B cell (primary cell): ENCODE results near the gene NYNRIN. TPM values are rescaled to one million over a fixed set of nuclear protein-coding genes. Genes with fewer than 3 reads are reported as not detected.

Experiments used
- ATAC-seq: fragments of 200-7000 bp; cut with Tn5 transposase; one replicate; pipeline ENCODE4 v1.10.0; 2021; ENCODE audit warnings: low read depth, mild to moderate bottlenecking, moderate number of reproducible peaks, moderate library complexity
- CTCF ChIA-PET: fragments of 350-600 bp; sonication (Branson Sonifier 250); formaldehyde crosslinking; loops from one replicate; lab custom pipeline; 2021; ENCODE audit warnings: antibody characterized with exemption, inconsistent platforms; lab: Charles Lee
- POLR2A ChIA-PET: fragments of 350-600 bp; sonication (Branson Sonifier 250); formaldehyde crosslinking; loops from one replicate; lab custom pipeline; 2021; ENCODE audit warnings: antibody characterized with exemption; lab: Charles Lee
- DNase-seq: peaks from one replicate; pipeline ENCODE4 v3.0.0; 2013
- H2AFZ ChIP-seq: 2 replicates; pipeline ENCODE4 v1.6.1; 2012; ENCODE audit warnings: mild to moderate bottlenecking, low read depth, low read length; ENCODE audit not compliant: insufficient read depth, poor library complexity, severe bottlenecking
- H3K27ac ChIP-seq, 2 donors: 1 replicate in 1 of 2; 2 replicates in 1 of 2; pipeline ENCODE4 v1.5.1; 2012 to 2013; ENCODE audit warnings: low read length in 2 of 2, mild to moderate bottlenecking in 2 of 2, moderate library complexity in 1 of 2
- H3K27me3 ChIP-seq, 4 experiments: fragments of 200-600 bp in 1 of 4; sonication (generic) in 1 of 4; replicated peaks in 1 of 4; 1 replicate in 2 of 4; 2 replicates in 2 of 4; pipeline versions ENCODE4 v1.6.1 to v1.7.0; 2013 to 2016; ENCODE audit warnings: low read length in 3 of 4, mild to moderate bottlenecking in 2 of 4, mixed read lengths in 1 of 4, moderate library complexity in 1 of 4; ENCODE audit not compliant: insufficient read depth in 4 of 4, control insufficient read depth in 3 of 4; ENCODE audit errors: control extremely low read depth in 1 of 4
- H3K36me3 ChIP-seq, 2 experiments: replicated peaks in 1 of 2; 1 replicate in 1 of 2; 2 replicates in 1 of 2; pipeline versions ENCODE4 v1.6.1 to v1.7.1; 2013; ENCODE audit warnings: low read length in 1 of 2; ENCODE audit not compliant: insufficient read depth in 2 of 2, control insufficient read depth in 1 of 2; ENCODE audit errors: control extremely low read depth in 1 of 2, extremely low read depth in 1 of 2
- H3K4me1 ChIP-seq, 2 donors: fragments of 200-600 bp in 1 of 2; sonication (generic) in 1 of 2; 1 replicate in 1 of 2; 2 replicates in 1 of 2; pipeline versions ENCODE4 v1.5.1 to v1.6.1; 2013 to 2017; ENCODE audit warnings: low read length in 2 of 2; ENCODE audit not compliant: control insufficient read depth in 2 of 2, insufficient read depth in 2 of 2
- H3K4me2 ChIP-seq: replicated peaks from 2 replicates; pipeline ENCODE3; 2012; ENCODE audit warnings: mild to moderate bottlenecking, low read depth, low read length; ENCODE audit not compliant: poor library complexity, severe bottlenecking
- H3K4me3 ChIP-seq, 5 experiments: fragments of 200-600 bp in 1 of 5; sonication (generic) in 1 of 5; 1 replicate in 3 of 5; 2 replicates in 2 of 5; pipeline versions ENCODE4 v1.5.1 to v1.7.0; 2011 to 2016; ENCODE audit warnings: low read length in 4 of 5, mild to moderate bottlenecking in 4 of 5, low read depth in 2 of 5, control low read depth in 1 of 5, moderate library complexity in 1 of 5; ENCODE audit not compliant: insufficient read depth in 1 of 5; ENCODE audit errors: control extremely low read depth in 1 of 5, extremely low read depth in 1 of 5
- H3K79me2 ChIP-seq: fragments of 200-600 bp; sonication (generic); one replicate; pipeline ENCODE4 v1.6.0; 2016; ENCODE audit warnings: low read length; ENCODE audit not compliant: control insufficient read depth, insufficient read depth
- H3K9ac ChIP-seq: fragments of 200-600 bp; sonication (generic); 2 replicates; pipeline ENCODE4 v1.6.1; 2017; ENCODE audit warnings: mild to moderate bottlenecking, low read length, moderate library complexity
- H3K9me3 ChIP-seq, 3 donors: one replicate each; pipeline versions ENCODE4 v1.6.1 to v1.7.1; 2013; ENCODE audit warnings: low read length in 2 of 3; ENCODE audit not compliant: control insufficient read depth in 2 of 3, insufficient read depth in 1 of 3; ENCODE audit errors: control extremely low read depth in 1 of 3
- H4K20me1 ChIP-seq: 2 replicates; pipeline ENCODE4 v1.6.0; 2012; ENCODE audit warnings: mild to moderate bottlenecking, low read length; ENCODE audit not compliant: insufficient read depth, control insufficient read depth, poor library complexity, severe bottlenecking
- H3K27ac Mint-ChIP-seq: one replicate; pipeline ENCODE4 v1.8.0; 2021; ENCODE audit warnings: mixed read lengths
- H3K27me3 Mint-ChIP-seq: one replicate; pipeline ENCODE4 v1.8.0; 2021; ENCODE audit warnings: mixed read lengths
- H3K4me1 Mint-ChIP-seq: one replicate; pipeline ENCODE4 v1.8.0; 2021; ENCODE audit warnings: mixed read lengths
- H3K4me3 Mint-ChIP-seq: one replicate; pipeline ENCODE4 v1.8.0; 2021; ENCODE audit warnings: mixed read lengths
- H3K9me3 Mint-ChIP-seq: one replicate; pipeline ENCODE4 v1.8.0; 2022; ENCODE audit warnings: mixed read lengths; ENCODE audit not compliant: insufficient read depth
- CTCF ChIP-seq: fragments of 200-600 bp; IDR thresholded peaks from one replicate; pipeline ENCODE4 v1.8.0; 2022; ENCODE audit warnings: antibody characterized with exemption, mild to moderate bottlenecking
- EZH2 ChIP-seq: IDR thresholded peaks from 2 replicates; pipeline ENCODE4 v1.6.1; 2012; ENCODE audit warnings: borderline replicate concordance, low read depth, mild to moderate bottlenecking, moderate library complexity, low read length; ENCODE audit not compliant: insufficient read depth, poor library complexity, severe bottlenecking
- WGBS: methylation state at CpG from one replicate; pipeline ENCODE4 v1.1.5; 2013; ENCODE audit warnings: missing lambda C conversion rate; ENCODE audit not compliant: insufficient coverage; 5-methylcytosine and 5-hydroxymethylcytosine counted together
- intact Hi-C: fragments of 100-400 bp; cut with micrococcal nuclease; formaldehyde crosslinking; loops from one replicate; pipeline ENCODE4 v1.10.0; 2022
- polyA plus RNA-seq: library from polyadenylated mRNA; depleted of rRNA; stranded (reverse); fragments of >200 nt; gene quantifications from 2 replicates; pipeline ENCODE4 v1.2.3, GENCODE V29; 2012
- total RNA-seq, 2 donors: library from RNA; stranded (reverse); fragments of 120-200 nt in 1 of 2; gene quantifications; 1 replicate in 1 of 2; 2 replicates in 1 of 2; pipeline versions ENCODE4 v1.2.3 to v1.2.4, GENCODE V29; 2013 to 2022

NYNRIN gene
- total and polyA plus RNA-seq, 2 donors (not counting 1 experiment from before 2014, with no cell fraction given), result 0.04 to 0.34 TPM

- no peaks in the 10 kb centered on the region for H4K20me1 ChIP-seq
- Mint-ChIP-seq H3K9me3 (no peaks in the 10 kb centered on the region), H3K4me3 (no peak overlapping the region), H3K4me1 (peaks cover 11% of the 10 kb centered on the region), H3K27me3 (peaks cover 49% of the 10 kb centered on the region), H3K27ac (no peak overlapping the region)
- no peak overlapping the region for H3K9ac ChIP-seq
- ATAC-seq, result no peak
- intact Hi-C loops, result no loop called here
- H3K9me3 ChIP-seq, result peaks cover 0 to 3% (median 0%) of the 10 kb centered on the region in 3 donors
- no peak for DNase-seq
- POLR2A ChIA-PET, result no interaction called here
- H3K4me1 ChIP-seq, result peaks cover 9 to 12% of the 10 kb centered on the region in 2 donors
- no peak overlapping the region for H3K27ac ChIP-seq
- TF ChIP-seq EZH2, result no peak
- no peak overlapping the region for H2AFZ ChIP-seq
- H3K36me3 ChIP-seq, result no peaks in the 10 kb centered on the region
- WGBS, result 98% methylated on average over 7 of the region's 7 CpGs
- peaks cover 0 to 29% (median 8%) of the 10 kb centered on the region in 4 experiments for H3K27me3 ChIP-seq
- CTCF ChIA-PET, result interaction anchor here (0.7 to 1.5 kb wide), 2 partner anchors 10 to 42 kb away, joined by 3 to 4 read pairs; no protein-coding TSS in a partner anchor
- H3K4me3 ChIP-seq, result no peak overlapping the region
- no peaks in the 10 kb centered on the region for H3K79me2 ChIP-seq
- no peak overlapping the region for H3K4me2 ChIP-seq
These were observed 4.6 kb downstream of the NYNRIN start for GRCh38 chr14:24403294-24403998.

GRCh38 chr14:24404814-24405213, 6.0 kb downstream of the NYNRIN start:
- no peak for TF ChIP-seq CTCF
- TF ChIP-seq EZH2, result no peak
- Mint-ChIP-seq H3K4me3 (no peak overlapping the region), H3K27me3 (peaks cover 46% of the 10 kb centered on the region), H3K4me1 (peaks cover 3% of the 10 kb centered on the region), H3K9me3 (no peaks in the 10 kb centered on the region), H3K27ac (no peak overlapping the region)
- POLR2A ChIA-PET, result no interaction called here
- Histone ChIP-seq H3K9ac (no peak overlapping the region), H3K27ac (no peak overlapping the region), H2AFZ (no peak overlapping the region), H3K9me3 (peaks cover 0 to 3% (median 0%) of the 10 kb centered on the region in 3 donors), H3K4me2 (no peak overlapping the region), H3K36me3 (no peaks in the 10 kb centered on the region), H3K4me1 (peaks cover under 1 to 3% of the 10 kb centered on the region in 2 donors), H3K4me3 (no peak overlapping the region), H4K20me1 (no peaks in the 10 kb centered on the region), H3K79me2 (no peaks in the 10 kb centered on the region), H3K27me3 (peaks cover 0 to 23% (median 8%) of the 10 kb centered on the region in 4 experiments)
- ATAC-seq (no peak), DNase-seq (no peak)
- intact Hi-C loops, result no loop called here
- CTCF ChIA-PET, result interaction anchor here (0.6 to 1.5 kb wide), 2 partner anchors 43 to 793 kb away, joined by 3 to 4 read pairs; no protein-coding TSS in a partner anchor
- WGBS, result 97% methylated on average over 3 of the region's 4 CpGs
